Activated CD8-positive, alpha-beta T cell treated with anti-CD3 and anti-CD28 coated beads, Interleukin-2, amount 10 ng/mL, durations not matched to agents 7 days and 5 days (primary cell): ENCODE measurements around the gene RXRA. TPM values are rescaled to one million over a fixed set of nuclear protein-coding genes. Genes with fewer than 3 reads are reported as not detected.

ENCODE experiments used
- ATAC-seq: fragments of 150-1000 bp; cut with Tn5 transposase; one replicate; pipeline ENCODE4 v1.10.0; 2021; ENCODE audit warnings: moderate library complexity
- CTCF ChIA-PET: fragments of 350-600 bp; sonication (Branson Sonifier 250); formaldehyde crosslinking; loops from one replicate; lab custom pipeline; 2021; ENCODE audit warnings: antibody characterized with exemption; lab: Charles Lee
- POLR2A ChIA-PET: fragments of 350-600 bp; sonication (Branson Sonifier 250); formaldehyde crosslinking; loops from one replicate; lab custom pipeline; 2021; ENCODE audit warnings: antibody characterized with exemption; lab: Charles Lee
- DNase-seq: peaks from one replicate; pipeline ENCODE4 v3.0.0-alpha.2; 2020
- H3K27ac Mint-ChIP-seq: one replicate; pipeline ENCODE4 v1.8.0; 2021; ENCODE audit warnings: mild to moderate bottlenecking, mixed read lengths
- H3K27me3 Mint-ChIP-seq: one replicate; pipeline ENCODE4 v1.8.0; 2021; ENCODE audit warnings: low read depth, mixed read lengths
- H3K36me3 Mint-ChIP-seq: one replicate; pipeline ENCODE4 v1.8.0; 2021; ENCODE audit warnings: low read depth, mixed read lengths
- H3K4me1 Mint-ChIP-seq: one replicate; pipeline ENCODE4 v1.8.0; 2021; ENCODE audit warnings: low read depth, mixed read lengths
- H3K4me3 Mint-ChIP-seq: one replicate; pipeline ENCODE4 v1.8.0; 2021; ENCODE audit warnings: mild to moderate bottlenecking, mixed read lengths
- H3K9me3 Mint-ChIP-seq: one replicate; pipeline ENCODE4 v1.8.0; 2022; ENCODE audit warnings: mixed read lengths; ENCODE audit not compliant: insufficient read depth
- total RNA-seq, 2 experiments: library from RNA; stranded (reverse); gene quantifications; one replicate each; pipeline ENCODE4 v1.2.3, GENCODE V29; 2021

Gene RXRA
- total RNA-seq, 2 experiments from 2014 or later: 3.8 to 4.2 TPM

- ATAC-seq: no peak
- Mint-ChIP-seq H3K9me3 (no peaks in the 10 kb centered on the region), H3K36me3 (peaks cover 3% of the 10 kb centered on the region), H3K4me1 (peaks cover 58% of the 10 kb centered on the region), H3K27me3 (peaks cover 15% of the 10 kb centered on the region), H3K4me3 (peak overlapping the region; percentile 70), H3K27ac (peak overlapping the region; percentile 89)
- ChIA-PET CTCF (interaction anchor here (0.9 to 1.4 kb wide), 3 partner anchors 8 to 13 kb away, joined by 3 to 5 read pairs (median 5); no protein-coding TSS in a partner anchor), POLR2A (interaction anchor here (0.6 to 0.9 kb wide), 2 partner anchors 24 to 52 kb away, joined by 3 to 4 read pairs; no protein-coding TSS in a partner anchor)
- no peak for DNase-seq
These were observed 64.7 kb downstream of the RXRA start for GRCh38 chr9:134390947-134391318.

DNA sequence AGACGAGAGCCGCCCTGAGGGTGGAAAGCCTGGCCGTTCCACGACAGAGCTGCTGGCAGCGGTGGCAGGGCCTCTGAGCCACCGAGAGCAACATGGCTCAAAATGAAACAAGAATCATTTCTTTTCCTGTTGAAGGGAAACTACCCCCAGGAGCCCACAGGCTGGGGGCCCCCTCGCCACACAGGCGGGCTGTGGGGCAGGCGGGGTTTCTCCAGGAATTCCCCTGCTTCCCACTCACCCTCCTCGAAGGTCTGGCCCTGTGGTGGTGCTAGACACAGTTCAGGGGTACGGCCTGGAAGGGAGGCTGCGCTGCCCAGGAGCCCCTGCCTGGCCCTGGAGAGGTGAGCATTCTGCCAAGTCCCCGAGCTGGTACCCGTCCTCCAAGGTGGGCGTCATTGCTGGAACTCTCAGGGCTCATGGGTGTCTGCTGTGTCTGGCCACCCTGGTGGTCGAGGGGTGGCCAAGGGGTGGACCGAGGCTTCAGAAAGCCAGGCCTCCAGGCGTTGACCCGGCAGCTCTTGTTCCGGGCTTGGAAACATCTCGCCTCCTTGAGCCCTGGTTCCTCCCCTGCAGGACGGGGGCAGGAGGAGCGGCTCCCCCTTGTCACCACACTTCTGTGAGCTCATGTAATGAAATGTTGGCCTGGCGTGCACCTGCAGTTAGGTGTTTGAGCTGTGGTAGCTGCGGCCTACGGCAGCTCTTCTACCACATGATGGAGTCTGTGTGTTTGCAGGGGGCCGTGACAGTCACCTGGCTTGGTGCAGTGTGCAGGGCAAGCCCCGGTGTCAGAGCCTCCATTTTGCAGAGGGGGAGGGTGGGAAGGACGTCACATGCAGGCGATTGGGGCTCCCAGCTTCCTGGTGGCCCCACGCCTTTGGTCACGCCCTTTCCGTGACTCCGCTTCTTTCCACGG lies 65.3 kb downstream of the RXRA start:
- Mint-ChIP-seq H3K36me3 (peaks cover 3% of the 10 kb centered on the region), H3K9me3 (no peaks in the 10 kb centered on the region), H3K27ac (peak overlapping the region; percentile 89), H3K27me3 (peaks cover 15% of the 10 kb centered on the region), H3K4me1 (peaks cover 65% of the 10 kb centered on the region), H3K4me3 (peak overlapping the region; percentile 70)
- ATAC-seq (peak; percentile 64), DNase-seq (peak; percentile 80)
- CTCF ChIA-PET: interaction anchor here (0.9 to 1.4 kb wide), 3 partner anchors 8 to 14 kb away, joined by 3 to 5 read pairs (median 5); no protein-coding TSS in a partner anchor
- POLR2A ChIA-PET: interaction anchor here (0.9 to 1.2 kb wide), 2 partner anchors 11 to 51 kb away, joined by 3 to 4 read pairs; no protein-coding TSS in a partner anchor

DNA sequence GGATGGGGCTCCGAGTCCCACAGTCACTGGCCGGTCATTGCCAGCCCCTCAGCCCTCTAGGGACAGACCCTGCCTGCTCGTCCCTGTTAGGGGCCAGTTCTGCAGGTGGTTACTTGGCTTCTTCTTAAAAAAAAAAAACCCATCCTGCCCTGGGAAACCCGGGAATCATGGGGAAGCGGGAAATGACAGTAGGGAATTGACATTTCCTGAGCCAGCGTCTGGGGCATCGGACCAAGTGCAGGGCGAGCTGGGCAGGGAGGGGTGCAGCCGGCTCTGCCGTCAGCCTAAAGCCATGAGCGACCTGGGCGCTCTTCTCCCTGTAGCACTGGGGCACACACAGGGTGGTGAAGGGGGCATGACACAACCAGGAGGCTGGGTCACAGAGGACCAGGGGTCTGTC lies 66.6 kb downstream of the RXRA start:
- POLR2A ChIA-PET: interaction anchor here (0.6 to 1.2 kb wide), 2 partner anchors 11 to 12 kb away, joined by 3 read pairs; no protein-coding TSS in a partner anchor
- H3K36me3 Mint-ChIP-seq: peaks cover 3% of the 10 kb centered on the region
- H3K4me3 Mint-ChIP-seq: no peak overlapping the region

DNA sequence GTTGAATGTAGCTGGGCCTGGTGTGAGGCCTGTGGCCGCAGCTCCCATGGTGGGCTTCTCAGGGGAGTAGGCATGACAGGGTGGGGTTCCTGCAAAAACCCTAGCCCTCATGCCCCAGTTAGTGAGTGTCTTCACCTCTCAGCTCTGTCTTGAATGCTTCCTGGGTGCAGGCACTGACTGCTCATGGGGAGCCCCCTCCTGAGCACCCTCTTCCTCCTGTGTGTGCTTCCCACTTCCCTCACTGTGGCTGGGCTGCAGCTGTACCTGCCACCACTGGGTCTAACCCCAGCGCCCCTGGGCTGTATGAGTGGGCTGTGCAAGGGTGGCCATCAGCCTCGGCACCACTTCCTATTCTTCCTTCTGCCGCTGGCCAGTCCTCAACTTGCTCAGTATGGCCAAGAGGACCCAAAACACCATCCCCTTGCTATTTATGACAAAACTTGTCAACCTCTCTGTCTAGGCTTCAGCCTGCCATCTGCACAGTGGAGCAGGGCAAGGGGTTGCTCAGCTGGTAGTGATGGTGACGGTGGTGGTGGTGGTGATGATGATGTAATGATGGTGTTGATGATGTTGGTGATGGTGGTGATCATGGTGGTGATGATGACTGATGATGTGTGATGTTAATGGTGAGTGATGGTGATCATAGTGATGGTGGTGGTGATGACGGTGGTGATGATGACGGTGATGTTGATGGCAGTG lies 67.5 kb downstream of the RXRA start:
- peaks cover 73% of the 10 kb centered on the region for H3K4me1 Mint-ChIP-seq
- peak overlapping the region; percentile 35 for H3K27ac Mint-ChIP-seq
- no peak for ATAC-seq
- peaks cover 3% of the 10 kb centered on the region for H3K36me3 Mint-ChIP-seq
- H3K27me3 Mint-ChIP-seq: peaks cover 5% of the 10 kb centered on the region
- CTCF ChIA-PET: interaction anchor here (0.7 to 1.2 kb wide), 2 partner anchors 50 to 71 kb away, joined by 3 read pairs; no protein-coding TSS in a partner anchor
- POLR2A ChIA-PET: interaction anchor here (0.6 kb wide), 1 partner anchor 10 kb away, joined by 3 read pairs; no protein-coding TSS in a partner anchor
- peak; percentile 33 for DNase-seq
- no peaks in the 10 kb centered on the region for H3K9me3 Mint-ChIP-seq
- H3K4me3 Mint-ChIP-seq: peak overlapping the region; percentile 28

More for the DNA sequence above, 66.6 kb downstream of the RXRA start:
- CTCF ChIA-PET: interaction anchor here (0.7 kb wide), 1 partner anchor 71 kb away, joined by 3 read pairs; no protein-coding TSS in a partner anchor
- H3K9me3 Mint-ChIP-seq: no peaks in the 10 kb centered on the region
- H3K27me3 Mint-ChIP-seq: peaks cover 12% of the 10 kb centered on the region
- DNase-seq: no peak
- peaks cover 77% of the 10 kb centered on the region for H3K4me1 Mint-ChIP-seq
- H3K27ac Mint-ChIP-seq: peak overlapping the region; percentile 30
- no peak for ATAC-seq

- peaks cover 5% of the 10 kb centered on the region for H3K27me3 Mint-ChIP-seq
- POLR2A ChIA-PET: no interaction called here
- ATAC-seq: no peak
- no peak for DNase-seq
- no peak overlapping the region for H3K27ac Mint-ChIP-seq
- peaks cover 5% of the 10 kb centered on the region for H3K36me3 Mint-ChIP-seq
- H3K9me3 Mint-ChIP-seq: no peaks in the 10 kb centered on the region
- peaks cover 70% of the 10 kb centered on the region for H3K4me1 Mint-ChIP-seq
- H3K4me3 Mint-ChIP-seq: no peak overlapping the region
- CTCF ChIA-PET: no interaction called here
These were observed 68.8 kb downstream of the RXRA start for GRCh38 chr9:134395002-134395517.

DNA sequence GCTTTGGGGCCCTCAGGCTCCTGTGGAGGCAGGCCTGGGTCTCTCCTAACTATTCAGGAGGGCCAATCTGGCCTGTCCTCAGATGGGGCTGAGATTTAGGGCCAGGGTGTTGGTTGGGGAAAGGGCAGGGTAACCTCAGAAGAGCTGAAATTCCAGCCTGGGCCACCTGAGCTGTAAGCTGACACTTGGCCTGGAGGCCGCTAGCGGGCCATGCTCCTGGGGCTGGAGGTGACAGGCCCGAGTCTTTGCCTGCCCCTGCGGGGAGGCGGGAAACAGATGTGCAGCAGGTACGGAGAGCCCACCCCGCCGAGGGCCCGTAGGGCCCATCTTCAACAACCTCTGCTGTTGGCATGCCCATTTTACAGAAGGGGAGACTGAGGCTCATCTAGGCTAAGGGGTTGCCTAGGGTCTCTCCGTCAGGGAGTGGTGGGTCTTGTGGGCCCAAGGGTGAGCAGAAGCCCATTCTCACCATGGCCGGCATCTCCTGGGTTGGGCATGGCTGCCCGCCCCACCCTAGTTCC lies 69.5 kb downstream of the RXRA start:
- CTCF ChIA-PET: interaction anchor here (1.0 to 1.7 kb wide), 2 partner anchors 11 kb away, joined by 4 read pairs; no protein-coding TSS in a partner anchor
- Mint-ChIP-seq H3K36me3 (peaks cover 5% of the 10 kb centered on the region), H3K9me3 (no peaks in the 10 kb centered on the region), H3K4me3 (peak overlapping the region; percentile 67), H3K27me3 (peaks cover 5% of the 10 kb centered on the region), H3K27ac (peak overlapping the region; percentile 82), H3K4me1 (peaks cover 63% of the 10 kb centered on the region)
- DNase-seq (no peak), ATAC-seq (no peak)
- POLR2A ChIA-PET: interaction anchor here (1.1 kb wide), 1 partner anchor 231 kb away, joined by 3 read pairs; the partner anchor contains the start of gene RNU6ATAC

GRCh38 chr9:134396258-134396742 lies 70.0 kb downstream of the RXRA start:
- Mint-ChIP-seq H3K27me3 (peaks cover 3% of the 10 kb centered on the region), H3K36me3 (peaks cover 5% of the 10 kb centered on the region), H3K27ac (peak overlapping the region; percentile 82), H3K4me1 (peaks cover 59% of the 10 kb centered on the region), H3K4me3 (peak overlapping the region; percentile 67), H3K9me3 (no peaks in the 10 kb centered on the region)
- ChIA-PET CTCF (interaction anchor here (1.0 to 1.7 kb wide), 2 partner anchors 11 to 12 kb away, joined by 4 read pairs; no protein-coding TSS in a partner anchor), POLR2A (interaction anchor here (1.1 kb wide), 1 partner anchor 232 kb away, joined by 3 read pairs; the partner anchor contains the start of gene RNU6ATAC)
- DNase-seq (peak; percentile 70), ATAC-seq (peak; percentile 49)

DNA sequence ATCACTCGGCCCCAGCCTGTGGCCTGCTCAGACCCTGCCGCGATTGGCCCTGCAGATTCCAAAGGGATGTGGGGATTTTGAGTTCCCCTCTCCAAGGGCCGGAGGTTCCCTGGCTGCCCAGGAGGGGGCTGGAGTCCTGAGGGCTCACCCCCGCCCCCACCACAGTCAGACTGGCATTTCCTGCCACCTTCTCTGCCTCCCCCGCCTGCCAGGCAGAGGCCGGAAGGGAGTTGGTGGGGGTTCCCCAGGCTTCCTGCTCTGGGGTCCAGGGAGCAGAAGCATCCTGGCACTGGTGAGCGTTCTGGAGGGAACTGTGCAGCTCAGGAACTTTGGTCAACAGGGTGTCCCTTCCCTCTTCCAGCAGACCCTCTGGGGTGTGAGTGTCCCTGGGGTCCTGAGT lies 70.6 kb downstream of the RXRA start:
- POLR2A ChIA-PET: interaction anchor here (1.1 kb wide), 1 partner anchor 232 kb away, joined by 3 read pairs; the partner anchor contains the start of gene RNU6ATAC
- DNase-seq (peak; percentile 57), ATAC-seq (peak; percentile 10)
- peaks cover 54% of the 10 kb centered on the region for H3K4me1 Mint-ChIP-seq
- H3K27me3 Mint-ChIP-seq: peaks cover 3% of the 10 kb centered on the region
- H3K27ac Mint-ChIP-seq: peak overlapping the region; percentile 82
- H3K4me3 Mint-ChIP-seq: peak overlapping the region; percentile 67
- CTCF ChIA-PET: interaction anchor here (1.0 to 1.7 kb wide), 2 partner anchors 10 to 12 kb away, joined by 4 read pairs; no protein-coding TSS in a partner anchor
- H3K9me3 Mint-ChIP-seq: no peaks in the 10 kb centered on the region
- peaks cover 5% of the 10 kb centered on the region for H3K36me3 Mint-ChIP-seq

- H3K27ac Mint-ChIP-seq: no peak overlapping the region
- DNase-seq (no peak), ATAC-seq (no peak)
- no peak overlapping the region for H3K4me3 Mint-ChIP-seq
- ChIA-PET CTCF (interaction anchor here (2.5 kb wide), 1 partner anchor 7 kb away, joined by 5 read pairs; no protein-coding TSS in a partner anchor), POLR2A (no interaction called here)
- H3K36me3 Mint-ChIP-seq: peaks cover 5% of the 10 kb centered on the region
- peaks cover 46% of the 10 kb centered on the region for H3K4me1 Mint-ChIP-seq
- H3K9me3 Mint-ChIP-seq: no peaks in the 10 kb centered on the region
- H3K27me3 Mint-ChIP-seq: peaks cover 3% of the 10 kb centered on the region
These were observed 72.5 kb downstream of the RXRA start for GRCh38 chr9:134398756-134399155.

GRCh38 chr9:134399435-134400056 lies 73.3 kb downstream of the RXRA start:
- ATAC-seq: no peak
- peaks cover 1% of the 10 kb centered on the region for H3K36me3 Mint-ChIP-seq
- ChIA-PET POLR2A (no interaction called here), CTCF (interaction anchor here (2.5 kb wide), 1 partner anchor 8 kb away, joined by 5 read pairs; no protein-coding TSS in a partner anchor)
- peaks cover 46% of the 10 kb centered on the region for H3K4me1 Mint-ChIP-seq
- H3K9me3 Mint-ChIP-seq: no peaks in the 10 kb centered on the region
- H3K27ac Mint-ChIP-seq: no peak overlapping the region
- DNase-seq: peak; percentile 31
- peaks cover under 1% of the 10 kb centered on the region for H3K27me3 Mint-ChIP-seq
- H3K4me3 Mint-ChIP-seq: no peak overlapping the region
